ENCODE data around the gene ST3GAL2. TPM values are rescaled to one million over a fixed set of nuclear protein-coding genes. Genes with fewer than 3 reads are reported as not detected.
A peak's percentile ranks its signal among the peaks of the same experiment; 100 is the strongest.

ST3GAL2 gene, protein sequence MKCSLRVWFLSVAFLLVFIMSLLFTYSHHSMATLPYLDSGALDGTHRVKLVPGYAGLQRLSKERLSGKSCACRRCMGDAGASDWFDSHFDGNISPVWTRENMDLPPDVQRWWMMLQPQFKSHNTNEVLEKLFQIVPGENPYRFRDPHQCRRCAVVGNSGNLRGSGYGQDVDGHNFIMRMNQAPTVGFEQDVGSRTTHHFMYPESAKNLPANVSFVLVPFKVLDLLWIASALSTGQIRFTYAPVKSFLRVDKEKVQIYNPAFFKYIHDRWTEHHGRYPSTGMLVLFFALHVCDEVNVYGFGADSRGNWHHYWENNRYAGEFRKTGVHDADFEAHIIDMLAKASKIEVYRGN
- 10 to 100 TPM; 15.0 to 18.1 (median 15.6) TPM for total RNA-seq

DNA sequence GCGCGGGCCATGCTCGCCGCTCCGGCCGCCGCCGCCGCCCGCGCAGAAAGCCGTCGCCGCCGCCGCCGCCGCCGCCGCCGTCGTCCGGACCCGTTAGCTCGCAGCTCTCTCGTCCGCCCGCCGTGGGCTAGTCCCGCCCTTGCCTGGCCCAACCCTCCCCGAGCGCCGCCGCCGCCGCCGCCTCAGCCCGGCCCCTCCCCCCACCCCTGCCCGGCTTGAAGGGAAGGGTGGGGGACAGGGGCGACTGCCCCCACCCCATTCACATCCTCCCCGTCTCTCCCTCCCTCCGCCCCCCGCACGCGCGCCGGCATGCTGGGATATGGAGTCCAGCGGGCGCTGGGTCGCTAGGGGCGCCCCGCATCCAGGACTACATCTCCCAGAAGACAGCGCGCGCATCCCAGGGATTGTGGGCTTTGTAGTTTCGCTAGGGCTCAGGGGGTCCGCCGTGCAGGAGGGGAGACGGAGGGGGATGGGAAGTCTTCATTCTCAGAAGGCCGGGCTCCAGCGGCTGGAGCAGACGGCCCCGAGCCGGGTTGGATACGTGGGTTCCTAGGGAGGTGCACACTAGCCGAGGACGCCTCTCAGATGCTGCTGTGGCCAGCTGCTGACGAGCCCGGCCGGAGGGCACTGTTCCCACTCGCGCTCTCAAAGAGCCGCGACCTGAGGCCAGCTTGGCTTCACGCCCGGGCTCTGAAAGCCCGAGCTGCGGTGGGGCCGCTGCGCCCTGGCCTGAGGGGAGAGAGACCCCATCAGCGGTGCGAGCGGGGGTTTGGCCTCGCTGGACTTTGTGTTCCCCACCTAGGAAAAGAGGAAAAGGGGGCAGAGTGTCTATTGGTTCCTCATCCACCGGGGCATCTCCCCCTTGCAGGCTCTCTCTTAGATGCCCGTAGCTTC, at the start of gene ST3GAL2:
Gene ST3GAL2 (minus strand): TSS at position 132 of the 894 bp plus-strand sequence. CDS start 40,570 bp downstream, outside the sequence.
- Mint-ChIP-seq H3K4me1 (ENCODE audit: low read depth) (peaks cover 27% of the 10 kb centered on the region), H3K9me3 (no peaks in the 10 kb centered on the region), H3K36me3 (ENCODE audit: insufficient read depth) (no peaks in the 10 kb centered on the region), H3K27me3 (ENCODE audit: low read depth) (no peaks in the 10 kb centered on the region), H3K4me3 (peak within 1 kb of the TSS; percentile 97)
- DNase-seq: peak; percentile 93
- ATAC-seq: peak; percentile 96

DNA sequence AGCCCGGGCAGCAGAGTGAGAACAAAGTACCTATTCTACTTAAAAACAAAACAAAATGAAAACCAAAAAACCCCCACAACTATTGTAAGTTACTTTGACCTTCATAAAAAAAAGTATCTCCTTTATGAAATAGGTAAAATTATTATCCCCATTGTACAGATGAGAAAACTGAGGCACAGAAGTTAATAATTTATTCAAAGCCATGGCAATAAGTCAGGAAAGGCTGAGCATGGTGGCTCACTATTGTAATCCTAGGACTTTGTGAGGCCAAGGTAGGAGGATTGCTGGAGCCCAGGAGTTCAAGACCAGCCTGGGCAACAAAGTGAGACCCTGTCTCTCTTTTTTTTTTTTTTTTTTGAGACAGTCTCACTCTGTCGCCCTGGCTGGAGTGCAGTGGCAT, 46.0 kb upstream of the ST3GAL2 start:
- ATAC-seq: no peak
- H3K9me3 Mint-ChIP-seq: no peaks in the 10 kb centered on the region
- no peaks in the 10 kb centered on the region for H3K27me3 Mint-ChIP-seq (ENCODE audit: low read depth)
- peaks cover 12% of the 10 kb centered on the region for H3K36me3 Mint-ChIP-seq (ENCODE audit: insufficient read depth)
- no peak for DNase-seq
- H3K4me1 Mint-ChIP-seq (ENCODE audit: low read depth): no peaks in the 10 kb centered on the region
- H3K4me3 Mint-ChIP-seq: no peak overlapping the region

DNA sequence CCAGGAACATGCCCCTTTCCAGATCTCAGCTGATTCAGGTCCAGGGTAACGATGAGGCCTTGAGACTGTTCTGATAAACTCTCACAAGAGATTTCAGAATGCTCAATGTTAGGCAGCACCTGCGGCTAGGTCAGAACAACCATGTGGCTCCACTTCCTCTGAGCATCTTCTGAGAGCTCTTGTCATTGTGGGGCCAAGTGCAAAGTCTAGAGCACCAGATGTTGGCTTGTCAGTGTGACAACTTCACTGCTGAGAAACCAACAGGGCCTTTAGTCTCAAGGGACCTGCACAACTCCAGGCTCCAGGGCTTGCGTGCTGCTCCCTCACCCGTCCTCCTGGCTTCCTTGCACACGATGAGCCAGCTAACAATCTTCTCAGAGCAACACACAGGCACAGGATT, 44.5 kb upstream of the ST3GAL2 start:
- no peak overlapping the region for H3K4me3 Mint-ChIP-seq
- H3K9me3 Mint-ChIP-seq: no peaks in the 10 kb centered on the region
- no peak for DNase-seq
- no peaks in the 10 kb centered on the region for H3K27me3 Mint-ChIP-seq (ENCODE audit: low read depth)
- ATAC-seq: no peak
- no peaks in the 10 kb centered on the region for H3K4me1 Mint-ChIP-seq (ENCODE audit: low read depth)
- peaks cover 10% of the 10 kb centered on the region for H3K36me3 Mint-ChIP-seq (ENCODE audit: insufficient read depth)

DNA sequence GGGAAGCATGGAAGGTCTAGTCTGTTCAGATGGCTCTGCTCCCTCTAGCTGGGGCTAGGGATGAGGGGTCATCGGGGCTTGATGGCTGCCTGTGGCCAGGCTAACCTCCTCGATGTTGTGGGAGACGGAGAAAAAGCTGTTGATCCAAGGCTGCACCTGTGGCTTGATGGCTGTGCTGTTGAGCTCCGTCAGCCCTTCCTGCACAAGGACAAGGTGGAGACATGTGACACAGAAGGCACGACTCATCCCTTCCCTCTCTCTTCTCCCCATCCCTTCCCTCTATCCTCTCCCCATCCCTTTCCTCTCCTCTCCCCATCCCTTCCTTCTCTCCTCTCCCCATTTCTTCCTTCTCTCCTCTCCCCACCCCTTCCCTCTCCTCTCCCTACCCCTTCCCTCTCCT, 43.7 kb upstream of the ST3GAL2 start:
- Mint-ChIP-seq H3K36me3 (ENCODE audit: insufficient read depth) (peaks cover 10% of the 10 kb centered on the region), H3K9me3 (no peaks in the 10 kb centered on the region), H3K4me1 (ENCODE audit: low read depth) (peaks cover 2% of the 10 kb centered on the region), H3K27me3 (ENCODE audit: low read depth) (no peaks in the 10 kb centered on the region), H3K4me3 (no peak overlapping the region)
- no peak for DNase-seq
- no peak for ATAC-seq

DNA sequence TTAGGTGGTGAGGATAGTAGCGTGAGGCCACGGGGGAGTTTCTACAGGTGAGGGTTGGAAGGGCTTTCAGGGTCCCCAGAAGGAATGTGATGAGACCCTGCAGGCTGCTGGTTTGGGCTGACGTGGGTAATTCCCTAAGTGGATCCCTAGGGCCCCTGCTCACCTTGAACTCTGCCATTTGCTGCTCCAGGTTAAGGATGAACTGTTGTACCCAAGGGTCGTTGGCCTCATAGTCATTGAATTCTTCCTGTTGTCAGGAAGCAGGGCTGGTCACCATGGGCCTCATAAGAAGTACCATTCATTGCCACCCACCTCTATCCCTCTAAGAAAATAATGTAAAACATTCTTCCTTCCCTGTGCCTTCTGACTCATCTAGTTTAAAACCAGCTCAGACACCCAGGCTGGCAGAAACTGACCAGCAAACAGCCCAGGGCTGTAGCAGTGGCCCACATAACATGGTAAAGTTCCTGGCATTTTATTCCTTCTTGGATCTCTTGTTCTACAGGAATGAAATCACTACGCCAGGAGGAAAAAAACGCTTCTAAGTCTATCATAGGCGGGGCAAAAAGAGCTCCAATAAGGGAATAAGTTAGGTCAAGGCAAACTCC, 43.1 kb upstream of the ST3GAL2 start:
- Mint-ChIP-seq H3K4me1 (ENCODE audit: low read depth) (peaks cover 7% of the 10 kb centered on the region), H3K9me3 (no peaks in the 10 kb centered on the region), H3K27me3 (ENCODE audit: low read depth) (no peaks in the 10 kb centered on the region), H3K4me3 (no peak overlapping the region), H3K36me3 (ENCODE audit: insufficient read depth) (peaks cover 10% of the 10 kb centered on the region)
- no peak for DNase-seq
- ATAC-seq: no peak

DNA sequence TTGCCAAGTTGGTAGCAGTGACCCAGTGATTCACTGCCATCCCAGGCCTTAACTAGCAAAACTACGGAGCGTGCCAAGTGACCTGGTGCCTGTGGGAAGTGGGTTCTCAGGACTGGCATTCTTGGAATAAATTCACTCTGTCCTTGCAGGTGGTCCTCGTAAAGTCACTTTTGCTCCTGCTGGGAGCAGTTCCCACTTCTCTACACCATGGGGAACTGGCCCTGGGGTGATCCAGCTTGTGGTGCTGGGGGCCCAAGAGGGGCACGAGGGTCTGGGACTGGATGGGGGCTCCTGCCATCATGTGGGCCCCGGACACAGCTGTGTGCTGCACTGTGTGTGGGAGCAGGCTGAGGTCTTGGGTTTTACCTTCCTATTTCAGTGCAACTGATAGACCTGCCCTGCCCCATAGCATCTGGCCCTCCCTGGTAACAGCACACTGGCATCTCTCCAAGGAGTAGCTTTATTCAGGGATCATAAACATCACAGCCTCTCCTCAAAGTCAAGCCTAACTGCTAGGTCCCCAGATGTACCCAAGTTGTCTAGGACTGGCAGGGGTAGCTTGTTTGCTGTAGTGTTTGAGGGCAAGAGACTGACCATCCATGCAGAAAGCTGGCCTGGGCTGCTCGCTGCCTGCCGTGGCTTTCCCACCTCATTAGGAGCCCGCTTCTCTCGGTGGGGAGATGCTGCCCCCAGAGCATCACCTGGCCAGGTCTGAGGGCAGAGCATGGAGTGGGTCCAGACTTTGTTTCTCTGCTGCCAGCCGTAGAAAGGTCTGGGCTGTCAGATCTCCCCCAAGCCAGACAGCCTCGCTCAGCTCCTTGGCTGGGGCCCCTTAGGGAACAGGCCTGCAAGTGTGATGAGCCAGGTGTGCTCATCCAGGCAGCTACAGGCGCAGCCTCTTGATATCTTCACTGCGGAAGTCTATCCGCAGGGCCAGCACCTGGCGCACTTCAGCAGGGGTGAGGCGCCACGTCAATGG, 41.5 kb upstream of the ST3GAL2 start:
- Mint-ChIP-seq H3K27me3 (ENCODE audit: low read depth) (no peaks in the 10 kb centered on the region), H3K36me3 (ENCODE audit: insufficient read depth) (peaks cover 10% of the 10 kb centered on the region), H3K9me3 (no peaks in the 10 kb centered on the region), H3K4me1 (ENCODE audit: low read depth) (peaks cover 13% of the 10 kb centered on the region), H3K4me3 (no peak overlapping the region)
- no peak for DNase-seq
- no peak for ATAC-seq

DNA sequence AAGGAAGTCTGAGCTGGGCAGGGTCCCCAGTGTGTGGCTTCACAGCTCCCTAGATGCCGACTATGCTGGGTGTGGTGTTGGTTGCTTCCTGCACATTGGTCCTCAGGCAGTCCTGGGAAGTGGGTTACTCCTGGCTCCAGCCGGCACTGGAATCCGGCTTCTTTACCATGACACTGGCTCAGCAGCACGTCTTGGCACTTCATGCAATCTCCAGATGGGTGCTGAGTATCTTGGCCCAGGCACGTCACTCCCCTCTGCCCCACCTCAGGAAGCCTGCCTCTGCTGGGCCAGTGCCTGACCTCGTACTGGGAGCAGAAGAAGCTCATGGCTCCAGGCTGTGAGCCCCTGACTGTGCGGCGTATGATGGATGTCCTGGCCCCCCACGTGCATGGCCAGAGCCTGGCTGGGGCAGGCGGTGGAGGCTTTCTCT, 40.0 kb upstream of the ST3GAL2 start:
- peaks cover 10% of the 10 kb centered on the region for H3K36me3 Mint-ChIP-seq (ENCODE audit: insufficient read depth)
- H3K27me3 Mint-ChIP-seq (ENCODE audit: low read depth): no peaks in the 10 kb centered on the region
- peaks cover 13% of the 10 kb centered on the region for H3K4me1 Mint-ChIP-seq (ENCODE audit: low read depth)
- no peak for DNase-seq
- no peak overlapping the region for H3K4me3 Mint-ChIP-seq
- no peaks in the 10 kb centered on the region for H3K9me3 Mint-ChIP-seq
- no peak for ATAC-seq

DNA sequence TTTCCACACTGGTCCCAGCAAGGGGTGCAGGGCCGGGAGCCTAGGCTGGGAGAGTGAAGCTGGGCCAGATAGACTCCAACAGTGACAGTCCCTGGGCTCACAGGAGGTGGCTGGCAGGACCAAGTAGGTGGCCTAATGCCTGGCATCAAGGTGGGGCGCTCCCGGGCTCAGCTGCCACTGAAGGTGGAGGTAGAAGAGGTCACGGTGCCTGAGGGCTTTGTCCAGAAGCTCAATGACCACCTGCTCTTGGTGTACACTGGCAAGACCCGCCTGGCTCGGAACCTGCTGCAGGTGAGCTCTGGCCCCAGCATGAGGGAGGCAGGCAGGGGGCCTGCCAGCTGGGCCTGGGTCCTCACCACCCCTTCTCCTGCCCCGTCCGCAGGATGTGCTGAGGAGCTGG, 39.3 kb upstream of the ST3GAL2 start:
- H3K27me3 Mint-ChIP-seq (ENCODE audit: low read depth): no peaks in the 10 kb centered on the region
- no peak for DNase-seq
- H3K4me1 Mint-ChIP-seq (ENCODE audit: low read depth): peaks cover 13% of the 10 kb centered on the region
- H3K4me3 Mint-ChIP-seq: no peak overlapping the region
- H3K9me3 Mint-ChIP-seq: no peaks in the 10 kb centered on the region
- peaks cover 7% of the 10 kb centered on the region for H3K36me3 Mint-ChIP-seq (ENCODE audit: insufficient read depth)
- ATAC-seq: no peak

DNA sequence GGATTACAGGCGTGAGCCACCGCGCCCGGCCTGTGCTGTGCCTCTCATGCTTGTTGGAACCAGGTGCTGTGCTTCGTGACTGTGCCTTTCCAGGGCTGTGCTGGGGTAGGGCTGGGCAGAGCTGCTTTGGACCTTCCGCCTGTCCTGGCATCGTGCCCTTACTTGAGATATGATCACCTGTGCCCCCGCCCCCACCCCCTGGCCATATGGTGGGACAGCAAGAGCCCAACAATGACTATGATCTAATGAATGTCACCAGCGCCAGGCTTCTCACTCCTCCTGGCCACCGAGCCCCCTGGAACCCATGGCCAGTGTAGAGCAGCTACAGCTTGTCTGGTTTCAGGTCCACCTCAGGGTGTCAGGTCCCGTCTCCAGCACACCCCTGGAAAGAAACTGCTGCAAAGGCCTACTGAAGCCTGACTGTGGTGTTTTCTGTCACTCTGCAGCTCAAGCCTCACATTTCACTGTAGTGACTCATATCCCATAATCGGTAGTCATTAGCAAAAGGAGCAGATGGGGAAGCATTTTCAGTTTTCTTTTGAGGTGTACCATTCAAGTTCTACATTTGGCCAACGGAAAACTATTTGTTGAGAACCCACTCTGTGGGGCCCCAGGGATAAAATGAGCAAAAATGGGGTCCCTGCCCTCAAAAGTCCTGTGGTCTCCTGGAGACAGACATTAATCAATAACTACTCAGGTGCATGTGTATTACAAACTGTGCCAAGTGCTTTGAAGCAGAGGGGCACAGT, 37.5 kb upstream of the ST3GAL2 start:
- H3K4me3 Mint-ChIP-seq: peak overlapping the region; percentile 4
- H3K9me3 Mint-ChIP-seq: no peaks in the 10 kb centered on the region
- no peaks in the 10 kb centered on the region for H3K27me3 Mint-ChIP-seq (ENCODE audit: low read depth)
- peaks cover 2% of the 10 kb centered on the region for H3K36me3 Mint-ChIP-seq (ENCODE audit: insufficient read depth)
- ATAC-seq: peak; percentile 94
- DNase-seq: no peak
- peaks cover 13% of the 10 kb centered on the region for H3K4me1 Mint-ChIP-seq (ENCODE audit: low read depth)

DNA sequence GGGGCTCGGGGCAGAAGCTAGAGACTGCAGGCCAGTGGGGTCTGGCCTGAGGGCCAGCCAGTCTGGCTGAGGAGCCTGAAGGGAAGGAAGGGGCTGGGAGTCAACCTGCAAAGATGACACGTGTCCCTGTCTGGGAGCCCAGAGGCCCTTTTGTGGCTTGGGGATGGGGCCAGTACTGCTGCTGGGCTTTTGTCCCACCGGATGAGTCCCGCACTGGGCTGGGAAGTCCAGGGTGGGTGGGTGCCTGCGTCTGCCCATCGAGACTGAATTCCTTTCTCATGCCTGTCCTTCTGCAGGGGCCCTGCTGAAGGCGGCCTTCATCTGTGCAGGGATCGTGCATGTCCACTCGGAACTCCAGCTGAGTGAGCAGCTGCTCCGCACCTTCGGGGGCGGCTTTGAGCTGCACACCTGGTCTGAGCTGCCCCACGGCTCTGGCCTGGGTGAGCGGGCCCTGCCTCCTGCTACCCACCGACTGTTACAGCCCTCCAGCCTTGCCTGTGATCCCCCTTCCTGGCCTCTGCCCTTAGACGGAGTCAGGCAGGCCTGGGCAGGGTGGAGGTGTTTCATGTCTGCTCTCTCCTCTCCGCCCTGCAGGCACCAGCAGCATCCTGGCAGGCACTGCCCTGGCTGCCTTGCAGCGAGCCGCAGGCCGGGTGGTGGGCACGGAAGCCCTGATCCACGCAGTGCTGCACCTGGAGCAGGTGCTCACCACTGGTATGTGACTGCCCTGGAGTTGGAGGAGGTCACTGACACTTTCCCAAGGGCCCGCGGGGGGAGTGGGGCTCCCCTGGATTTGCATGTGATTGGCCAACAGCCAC, 36.4 kb upstream of the ST3GAL2 start:
- no peaks in the 10 kb centered on the region for H3K27me3 Mint-ChIP-seq (ENCODE audit: low read depth)
- H3K4me3 Mint-ChIP-seq: no peak overlapping the region
- H3K36me3 Mint-ChIP-seq (ENCODE audit: insufficient read depth): peaks cover 2% of the 10 kb centered on the region
- no peaks in the 10 kb centered on the region for H3K9me3 Mint-ChIP-seq
- peaks cover 13% of the 10 kb centered on the region for H3K4me1 Mint-ChIP-seq (ENCODE audit: low read depth)
- ATAC-seq (no peak), DNase-seq (no peak)

DNA sequence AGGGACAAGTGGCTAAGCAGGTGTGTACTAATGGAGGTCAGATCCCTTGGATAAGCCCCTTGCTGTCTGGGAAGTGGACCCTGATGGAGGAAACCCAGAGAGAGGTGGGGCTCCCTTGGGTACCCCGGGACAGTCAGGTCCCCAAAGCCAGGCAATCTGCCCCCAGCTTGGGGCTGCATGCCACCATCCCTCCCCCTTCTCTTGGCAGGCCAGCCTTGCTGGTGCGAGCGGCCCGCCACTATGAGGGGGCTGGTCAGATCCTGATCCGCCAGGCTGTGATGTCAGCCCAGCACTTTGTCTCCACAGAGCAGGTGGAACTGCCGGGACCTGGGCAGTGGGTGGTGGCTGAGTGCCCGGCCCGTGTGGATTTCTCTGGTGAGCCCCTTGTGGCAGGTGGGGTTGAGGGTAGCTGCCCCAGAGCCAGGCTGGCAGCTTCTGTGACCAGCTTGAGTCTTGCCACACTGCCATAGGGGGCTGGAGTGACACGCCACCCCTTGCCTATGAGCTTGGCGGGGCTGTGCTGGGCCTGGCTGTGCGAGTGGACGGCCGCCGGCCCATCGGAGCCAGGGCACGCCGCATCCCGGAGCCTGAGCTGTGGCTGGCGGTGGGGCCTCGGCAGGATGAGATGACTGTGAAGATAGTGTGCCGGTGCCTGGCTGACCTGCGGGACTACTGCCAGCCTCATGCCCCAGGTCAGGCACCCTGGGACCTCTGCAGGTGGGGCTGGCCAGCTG, 35.6 kb upstream of the ST3GAL2 start:
- peaks cover 13% of the 10 kb centered on the region for H3K4me1 Mint-ChIP-seq (ENCODE audit: low read depth)
- H3K27me3 Mint-ChIP-seq (ENCODE audit: low read depth): no peaks in the 10 kb centered on the region
- no peak overlapping the region for H3K4me3 Mint-ChIP-seq
- H3K9me3 Mint-ChIP-seq: no peaks in the 10 kb centered on the region
- no peak for ATAC-seq
- peaks cover 2% of the 10 kb centered on the region for H3K36me3 Mint-ChIP-seq (ENCODE audit: insufficient read depth)
- DNase-seq: no peak

Measured in activated T-cell treated with anti-CD3 and anti-CD28 coated beads, Interleukin-2, amount 50 U/mL, for 4 hours (primary cell).